GM08714 (cell line): ENCODE measurements around the gene KRT73.

ENCODE experiments used
- H3K4me3 ChIP-seq: fragments of 200-500 bp; sonication (Bioruptor generic); 2 replicates; pipeline ENCODE4 v1.5.1; 2014; ENCODE audit warnings: mild to moderate bottlenecking, low read length, inconsistent platforms
- ZNF274 ChIP-seq: IDR thresholded peaks from 2 replicates; pipeline ENCODE4 v1.6.1; 2012; ENCODE audit warnings: mild to moderate bottlenecking, low read depth, low read length

Gene KRT73

GRCh38 chr12:52617403-52617785, 965 bp downstream of the KRT73 start:
- no peak for TF ChIP-seq ZNF274

GRCh38 chr12:52616680-52617402, 1.5 kb downstream of the KRT73 start:
- no peak overlapping the region for H3K4me3 ChIP-seq
- no peak for TF ChIP-seq ZNF274

More at GRCh38 chr12:52617403-52617785, 965 bp downstream of the KRT73 start:
- H3K4me3 ChIP-seq, result no peak overlapping the region

- no peak for TF ChIP-seq ZNF274
- H3K4me3 ChIP-seq, result no peak overlapping the region
These were observed 2.4 kb downstream of the KRT73 start for GRCh38 chr12:52615912-52616311.

- TF ChIP-seq ZNF274, result no peak
- H3K4me3 ChIP-seq, result no peak overlapping the region
These were observed 3.0 kb downstream of the KRT73 start for GRCh38 chr12:52615208-52615868.

GRCh38 chr12:52614381-52615207, 3.8 kb downstream of the KRT73 start:
- no peak overlapping the region for H3K4me3 ChIP-seq
- no peak for TF ChIP-seq ZNF274

- no peak overlapping the region for H3K4me3 ChIP-seq
- TF ChIP-seq ZNF274, result no peak
These were observed 4.9 kb downstream of the KRT73 start for GRCh38 chr12:52613384-52614030.

- TF ChIP-seq ZNF274, result no peak
- H3K4me3 ChIP-seq, result no peak overlapping the region
These were observed 5.7 kb downstream of the KRT73 start for GRCh38 chr12:52612431-52613383.

GRCh38 chr12:52611080-52611468, 7.3 kb downstream of the KRT73 start:
- H3K4me3 ChIP-seq, result no peak overlapping the region
- TF ChIP-seq ZNF274, result no peak

GRCh38 chr12:52608826-52609630, 9.3 kb downstream of the KRT73 start:
- no peak overlapping the region for H3K4me3 ChIP-seq
- TF ChIP-seq ZNF274, result no peak

GRCh38 chr12:52608161-52608560, 10.2 kb downstream of the KRT73 start:
- no peak for TF ChIP-seq ZNF274
- H3K4me3 ChIP-seq, result no peak overlapping the region

GRCh38 chr12:52607314-52607713, 11.0 kb downstream of the KRT73 start:
- no peak overlapping the region for H3K4me3 ChIP-seq
- TF ChIP-seq ZNF274, result no peak

GRCh38 chr12:52606581-52607218, 11.7 kb downstream of the KRT73 start:
- TF ChIP-seq ZNF274, result no peak

More at GRCh38 chr12:52606581-52607218, 11.7 kb downstream of the KRT73 start:
- H3K4me3 ChIP-seq, result no peak overlapping the region
